Measurements from ENCODE around the gene KLRC3.

DNA sequence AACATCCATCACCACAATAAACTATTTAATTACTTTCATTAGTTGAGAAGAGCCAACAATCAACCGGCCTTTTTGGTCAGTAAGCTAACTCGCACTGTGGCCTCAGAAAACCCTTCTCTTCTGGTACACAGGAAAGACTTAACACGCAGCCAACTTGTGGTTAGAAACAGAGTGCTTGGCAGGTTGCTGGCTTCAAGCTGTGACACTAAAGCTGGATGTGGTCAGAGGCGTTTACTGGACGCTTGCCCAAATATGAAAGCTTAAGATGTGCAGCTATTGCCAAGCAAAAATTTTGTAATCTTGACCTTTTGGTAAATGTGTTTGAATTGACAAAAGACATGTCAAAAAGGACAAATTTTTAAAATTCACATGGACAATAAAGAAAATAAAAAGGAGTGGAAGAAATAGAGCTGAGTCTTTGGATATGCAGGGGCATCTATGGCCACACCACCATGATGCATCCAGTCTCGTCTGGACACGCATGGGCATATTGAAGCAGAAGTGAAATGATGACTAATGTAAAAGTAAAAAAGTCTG lies 27.9 kb downstream of the KLRC3 start:
- TF ChIP-seq EZH2 (IDR thresholded peaks at IDR 0.05; ENCODE audit: borderline replicate concordance, control insufficient read depth, low read depth, low read length) (no peak), USF2 (IDR thresholded peaks at IDR 0.05; ENCODE audit: borderline replicate concordance, low read depth, low read length) (no peak), MXI1 (IDR thresholded peaks at IDR 0.05; ENCODE audit: low read depth, low read length) (no peak), KAT2A (conservative IDR thresholded peaks at IDR 0.05; ENCODE audit: control insufficient read depth, low read depth, low read length) (no peak), POLR2A (IDR thresholded peaks at IDR 0.05; ENCODE audit: low read depth, low read length) (no peak), CREB1 (IDR thresholded peaks at IDR 0.05; ENCODE audit: low read depth) (0 out of 2 replicates have a peak, but pooled peaks have one; percentile 43), LARP7 (IDR thresholded peaks at IDR 0.05) (no peak), FOXK2 (IDR thresholded peaks at IDR 0.05) (no peak), ZNF207 (IDR thresholded peaks at IDR 0.05; ENCODE audit: borderline replicate concordance) (no peak; the same call in 1 of the 2 replicates), TBL1XR1 (IDR thresholded peaks at IDR 0.05; ENCODE audit: low read depth, low read length) (no peak)
- TF ChIP-seq, protein P1, sequence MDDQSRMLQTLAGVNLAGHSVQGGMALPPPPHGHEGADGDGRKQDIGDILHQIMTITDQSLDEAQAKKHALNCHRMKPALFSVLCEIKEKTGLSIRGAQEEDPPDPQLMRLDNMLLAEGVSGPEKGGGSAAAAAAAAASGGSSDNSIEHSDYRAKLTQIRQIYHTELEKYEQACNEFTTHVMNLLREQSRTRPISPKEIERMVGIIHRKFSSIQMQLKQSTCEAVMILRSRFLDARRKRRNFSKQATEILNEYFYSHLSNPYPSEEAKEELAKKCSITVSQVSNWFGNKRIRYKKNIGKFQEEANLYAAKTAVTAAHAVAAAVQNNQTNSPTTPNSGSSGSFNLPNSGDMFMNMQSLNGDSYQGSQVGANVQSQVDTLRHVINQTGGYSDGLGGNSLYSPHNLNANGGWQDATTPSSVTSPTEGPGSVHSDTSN (IDR thresholded peaks at IDR 0.05; ENCODE audit: insufficient replicate concordance, low read depth, low read length) = no peak
- TF ChIP-seq, protein P2, sequence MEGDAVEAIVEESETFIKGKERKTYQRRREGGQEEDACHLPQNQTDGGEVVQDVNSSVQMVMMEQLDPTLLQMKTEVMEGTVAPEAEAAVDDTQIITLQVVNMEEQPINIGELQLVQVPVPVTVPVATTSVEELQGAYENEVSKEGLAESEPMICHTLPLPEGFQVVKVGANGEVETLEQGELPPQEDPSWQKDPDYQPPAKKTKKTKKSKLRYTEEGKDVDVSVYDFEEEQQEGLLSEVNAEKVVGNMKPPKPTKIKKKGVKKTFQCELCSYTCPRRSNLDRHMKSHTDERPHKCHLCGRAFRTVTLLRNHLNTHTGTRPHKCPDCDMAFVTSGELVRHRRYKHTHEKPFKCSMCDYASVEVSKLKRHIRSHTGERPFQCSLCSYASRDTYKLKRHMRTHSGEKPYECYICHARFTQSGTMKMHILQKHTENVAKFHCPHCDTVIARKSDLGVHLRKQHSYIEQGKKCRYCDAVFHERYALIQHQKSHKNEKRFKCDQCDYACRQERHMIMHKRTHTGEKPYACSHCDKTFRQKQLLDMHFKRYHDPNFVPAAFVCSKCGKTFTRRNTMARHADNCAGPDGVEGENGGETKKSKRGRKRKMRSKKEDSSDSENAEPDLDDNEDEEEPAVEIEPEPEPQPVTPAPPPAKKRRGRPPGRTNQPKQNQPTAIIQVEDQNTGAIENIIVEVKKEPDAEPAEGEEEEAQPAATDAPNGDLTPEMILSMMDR (IDR thresholded peaks at IDR 0.05 in 2 of 3, conservative IDR thresholded peaks at IDR 0.05 in 1 of 3; ENCODE audit: control insufficient read depth in 2 of 3, extremely low read depth in 1 of 3, insufficient read depth in 1 of 3, low read depth in 3 of 3, low read length in 3 of 3) = no peak
